Activated B cell treated with CpG ODN at 0.5 μM for 24 hours (primary cell): ENCODE data around the gene TMEM125. TPM values are rescaled to one million over a fixed set of nuclear protein-coding genes. Genes with fewer than 3 reads are reported as not detected.

Experiments used
- ATAC-seq: fragments of 200-7000 bp; cut with Tn5 transposase; one replicate; pipeline ENCODE4 v1.10.0; 2021; ENCODE audit warnings: low read depth, mild to moderate bottlenecking, moderate library complexity
- CTCF ChIA-PET: fragments of 350-600 bp; sonication (Branson Sonifier 250); formaldehyde crosslinking; loops from one replicate; lab custom pipeline; 2021; ENCODE audit warnings: antibody characterized with exemption; lab: Charles Lee
- POLR2A ChIA-PET: fragments of 350-600 bp; sonication (Branson Sonifier 250); formaldehyde crosslinking; loops from one replicate; lab custom pipeline; 2021; ENCODE audit warnings: antibody characterized with exemption; lab: Charles Lee
- DNase-seq: peaks from one replicate; pipeline ENCODE4 v3.0.0; 2022
- H3K27ac Mint-ChIP-seq: one replicate; pipeline ENCODE4 v1.8.0; 2020; ENCODE audit warnings: mixed read lengths
- H3K27me3 Mint-ChIP-seq: one replicate; pipeline ENCODE4 v1.8.0; 2021; ENCODE audit warnings: mixed read lengths
- H3K36me3 Mint-ChIP-seq: one replicate; pipeline ENCODE4 v1.8.0; 2021; ENCODE audit warnings: low read depth, mixed read lengths
- H3K4me1 Mint-ChIP-seq: one replicate; pipeline ENCODE4 v1.8.0; 2021; ENCODE audit warnings: mixed read lengths
- H3K4me3 Mint-ChIP-seq: one replicate; pipeline ENCODE4 v1.8.0; 2020; ENCODE audit warnings: mild to moderate bottlenecking, mixed read lengths
- H3K9me3 Mint-ChIP-seq: one replicate; pipeline ENCODE4 v1.8.0; 2020; ENCODE audit warnings: mixed read lengths
- CTCF ChIP-seq: fragments of 200-600 bp; IDR thresholded peaks from one replicate; pipeline ENCODE4 v1.8.0; 2022; ENCODE audit warnings: antibody characterized with exemption, mild to moderate bottlenecking
- intact Hi-C: fragments of 100-400 bp; cut with micrococcal nuclease; formaldehyde crosslinking; loops from one replicate; pipeline ENCODE4 v1.15.1; 2024
- total RNA-seq: library from RNA; stranded (reverse); gene quantifications from 2 replicates; pipeline ENCODE4 v1.2.3, GENCODE V29; 2022

The TMEM125 gene
- total RNA-seq, 1 donor from 2014 or later: not detected

- DNase-seq (no peak), ATAC-seq (no peak)
- Mint-ChIP-seq H3K4me1 (peaks cover 13% of the 10 kb centered on the region), H3K27ac (no peak overlapping the region), H3K9me3 (peaks cover 3% of the 10 kb centered on the region), H3K27me3 (peaks cover 10% of the 10 kb centered on the region), H3K4me3 (no peak overlapping the region), H3K36me3 (no peaks in the 10 kb centered on the region)
- no peak for TF ChIP-seq CTCF
- POLR2A ChIA-PET: no interaction called here
- intact Hi-C loops: no loop called here
- CTCF ChIA-PET: no interaction called here
Measured at GRCh38 chr1:43267291-43267805, 2.4 kb upstream of the TMEM125 start.

- no peak for TF ChIP-seq CTCF
- ATAC-seq (no peak), DNase-seq (peak; percentile 0)
- intact Hi-C loops: no loop called here
- CTCF ChIA-PET: no interaction called here
- Mint-ChIP-seq H3K4me3 (no peak overlapping the region), H3K9me3 (peaks cover 3% of the 10 kb centered on the region), H3K36me3 (no peaks in the 10 kb centered on the region), H3K27me3 (peaks cover 10% of the 10 kb centered on the region), H3K27ac (no peak overlapping the region), H3K4me1 (peaks cover 13% of the 10 kb centered on the region)
- POLR2A ChIA-PET: no interaction called here
Measured at GRCh38 chr1:43267818-43268425, 1.9 kb upstream of the TMEM125 start.

GRCh38 chr1:43270421-43271095 lies 775 bp downstream of the TMEM125 start:
- no peak for ATAC-seq
- intact Hi-C loops: no loop called here
- ChIA-PET CTCF (no interaction called here), POLR2A (no interaction called here)
- H3K4me3 Mint-ChIP-seq: peak overlapping the region; percentile 72
- no peaks in the 10 kb centered on the region for H3K9me3 Mint-ChIP-seq
- peaks cover 10% of the 10 kb centered on the region for H3K27me3 Mint-ChIP-seq
- H3K27ac Mint-ChIP-seq: no peak overlapping the region
- no peak for TF ChIP-seq CTCF
- peaks cover 19% of the 10 kb centered on the region for H3K4me1 Mint-ChIP-seq
- no peaks in the 10 kb centered on the region for H3K36me3 Mint-ChIP-seq
- DNase-seq: peak; percentile 15

GRCh38 chr1:43271186-43272118 lies 1.7 kb downstream of the TMEM125 start:
- ATAC-seq (no peak), DNase-seq (peak; percentile 12)
- intact Hi-C loops: no loop called here
- H3K4me1 Mint-ChIP-seq: peaks cover 19% of the 10 kb centered on the region
- no peaks in the 10 kb centered on the region for H3K9me3 Mint-ChIP-seq
- H3K27me3 Mint-ChIP-seq: peaks cover 10% of the 10 kb centered on the region
- ChIA-PET POLR2A (no interaction called here), CTCF (no interaction called here)
- no peak for TF ChIP-seq CTCF
- no peak overlapping the region for H3K27ac Mint-ChIP-seq
- H3K36me3 Mint-ChIP-seq: no peaks in the 10 kb centered on the region
- peak overlapping the region; percentile 72 for H3K4me3 Mint-ChIP-seq

GRCh38 chr1:43272161-43272560 lies 2.4 kb downstream of the TMEM125 start:
- POLR2A ChIA-PET: no interaction called here
- no peak overlapping the region for H3K27ac Mint-ChIP-seq
- H3K4me3 Mint-ChIP-seq: no peak overlapping the region
- intact Hi-C loops: no loop called here
- no peaks in the 10 kb centered on the region for H3K36me3 Mint-ChIP-seq
- DNase-seq: no peak
- no peak for TF ChIP-seq CTCF
- no peaks in the 10 kb centered on the region for H3K9me3 Mint-ChIP-seq
- CTCF ChIA-PET: no interaction called here
- H3K27me3 Mint-ChIP-seq: peaks cover 14% of the 10 kb centered on the region
- H3K4me1 Mint-ChIP-seq: peaks cover 19% of the 10 kb centered on the region
- no peak for ATAC-seq
